Heart left ventricle (tissue), 16 donors: Measurements from ENCODE around the gene BTRC. TPM values are rescaled to one million over a fixed set of nuclear protein-coding genes. Genes with fewer than 3 reads are reported as not detected.

Source experiments
- ATAC-seq, 4 donors: fragments of 200-7000 bp; cut with Tn5 transposase; one replicate each; pipeline ENCODE4 v1.9.1; 2020 to 2022; ENCODE audit warnings: moderate library complexity in 4 of 4, mild to moderate bottlenecking in 3 of 4, moderate number of reproducible peaks in 1 of 4
- DNase-seq, 5 donors: peaks; one replicate each; pipeline ENCODE4 v3.0.0-alpha.2; 2020
- H3K27ac ChIP-seq, 12 donors: fragments of 200-600 bp; sonication (generic) in 4 of 12; one replicate each; pipeline versions ENCODE4 v1.5.0 to v1.8.0; 2016 to 2022; ENCODE audit warnings: mild to moderate bottlenecking in 2 of 12
- H3K27me3 ChIP-seq, 9 donors: fragments of 200-600 bp; sonication (generic) in 2 of 9; one replicate each; pipeline versions ENCODE4 v1.5.1 to v1.8.0; 2016 to 2022; ENCODE audit warnings: mild to moderate bottlenecking in 3 of 9
- H3K36me3 ChIP-seq, 9 donors: fragments of 200-600 bp; sonication (generic) in 2 of 9; one replicate each; pipeline versions ENCODE4 v1.5.0 to v1.8.0; 2018 to 2022; ENCODE audit warnings: mild to moderate bottlenecking in 2 of 9
- H3K4me1 ChIP-seq, 12 donors: fragments of 200-600 bp; sonication (generic) in 4 of 12; one replicate each; pipeline versions ENCODE4 v1.5.0 to v1.8.0; 2016 to 2022; ENCODE audit warnings: mild to moderate bottlenecking in 3 of 12
- H3K4me3 ChIP-seq, 12 donors: fragments of 200-600 bp; sonication (generic) in 4 of 12; one replicate each; pipeline versions ENCODE4 v1.5.0 to v1.8.0; 2017 to 2022; ENCODE audit warnings: mild to moderate bottlenecking in 9 of 12, moderate library complexity in 4 of 12
- H3K9me3 ChIP-seq, 12 donors: fragments of 200-600 bp; sonication (generic) in 4 of 12; one replicate each; pipeline versions ENCODE4 v1.5.0 to v1.8.0; 2016 to 2022; ENCODE audit warnings: mild to moderate bottlenecking in 1 of 12
- POLR2A ChIP-seq, 2 donors: fragments of 450-650 bp; IDR thresholded peaks; one replicate each; pipeline ENCODE4 v1.6.1; 2017; ENCODE audit warnings: antibody characterized with exemption in 2 of 2, mild to moderate bottlenecking in 2 of 2, moderate library complexity in 2 of 2
- WGBS, 4 donors: extraction: QIAGEN DNeasy Blood & Tissue Kit in 2 of 4; methylation state at CpG; one replicate each; pipeline versions ENCODE4 v1.1.5 to v1.1.7; 2013 to 2018; 5-methylcytosine and 5-hydroxymethylcytosine counted together
- intact Hi-C, 10 donors: fragments of 100-400 bp; cut with DNase I; formaldehyde crosslinking; loops; one replicate each; pipeline versions ENCODE4 v1.11.1 to v1.14.2; 2022
- polyA plus RNA-seq, 2 donors: library from polyadenylated mRNA; stranded (reverse); fragments of 200-250 nt; gene quantifications; one replicate each; pipeline ENCODE4 v1.2.3, GENCODE V29; 2013
- total RNA-seq, 9 donors: library from RNA; depleted of rRNA in 2 of 9; stranded (reverse); fragments of >200 nt in 2 of 9; fragmentation: NEBNext Ultra II Directional in 3 of 9; extraction: Animal tissue kit (Norgen Biotek cat#: 25700) in 3 of 9; gene quantifications; one replicate each; pipeline versions ENCODE4 v1.1.0 to v1.2.4, GENCODE V29; 2016 to 2023
- TF ChIP-seq, protein P1 (sequence below), 12 donors: fragments of 200-600 bp; sonication (generic) in 4 of 12; IDR thresholded peaks; one replicate each; pipeline versions ENCODE4 v1.5.0 to v1.8.0; 2018 to 2022; ENCODE audit warnings: antibody characterized with exemption in 12 of 12, mild to moderate bottlenecking in 5 of 12
- donor health status: ischemic (EF 13 %, LVEDD 7.1; RV severe dilation, severe dysfunction).
- donor health status: healthy with polysubstance abuse.
- donor health status: DM: no; HTN: yes; CAD: no.
- donor health status: DM: no; HTN: no; CAD: no.
- donor health status: ischemic (EF 25% LVEDD 6.9; RV normal size, moderate dysfunction).
- donor health status: ischemic (EF 25% LVEDD 5.7; RV mildly dilated, moderate dysfunction).
- donor health status: healthy.
- donor health status: DM: yes; HTN: yes; CAD: no.
- donor health status: ischemic (EF 35%, LVEDD 5.7; RV mildly dilated, moderate dysfunction).
- donor health status: nonischemic (EF 11% LVEDD 7.7; RV severe dilation, severe dysfunction).
- donor health status: DM: yes; HTN: yes; CAD: no.
- donor health status: PGD.
- donor health status: ischemic (EF 29% LVEDD 5.4; RV normal size, mild dysfunction).
- donor health status: nonischemic (EF 23%, LVEDD 6.1; RV moderate dilation, normal function).

The BTRC gene
- total and polyA plus RNA-seq, 11 donors, result 10.7 to 53.5 (median 32.1) TPM

- Histone ChIP-seq H3K9me3 (no peaks in the 10 kb centered on the region), H3K4me3 (no peak overlapping the region), H3K27me3 (no peaks in the 10 kb centered on the region), H3K27ac (no peak overlapping the region), H3K4me1 (peaks cover 0 to 29% (median 15%) of the 10 kb centered on the region in 12 donors), H3K36me3 (peaks cover 0 to 3% (median 0%) of the 10 kb centered on the region in 9 donors)
- TF ChIP-seq, protein P1, sequence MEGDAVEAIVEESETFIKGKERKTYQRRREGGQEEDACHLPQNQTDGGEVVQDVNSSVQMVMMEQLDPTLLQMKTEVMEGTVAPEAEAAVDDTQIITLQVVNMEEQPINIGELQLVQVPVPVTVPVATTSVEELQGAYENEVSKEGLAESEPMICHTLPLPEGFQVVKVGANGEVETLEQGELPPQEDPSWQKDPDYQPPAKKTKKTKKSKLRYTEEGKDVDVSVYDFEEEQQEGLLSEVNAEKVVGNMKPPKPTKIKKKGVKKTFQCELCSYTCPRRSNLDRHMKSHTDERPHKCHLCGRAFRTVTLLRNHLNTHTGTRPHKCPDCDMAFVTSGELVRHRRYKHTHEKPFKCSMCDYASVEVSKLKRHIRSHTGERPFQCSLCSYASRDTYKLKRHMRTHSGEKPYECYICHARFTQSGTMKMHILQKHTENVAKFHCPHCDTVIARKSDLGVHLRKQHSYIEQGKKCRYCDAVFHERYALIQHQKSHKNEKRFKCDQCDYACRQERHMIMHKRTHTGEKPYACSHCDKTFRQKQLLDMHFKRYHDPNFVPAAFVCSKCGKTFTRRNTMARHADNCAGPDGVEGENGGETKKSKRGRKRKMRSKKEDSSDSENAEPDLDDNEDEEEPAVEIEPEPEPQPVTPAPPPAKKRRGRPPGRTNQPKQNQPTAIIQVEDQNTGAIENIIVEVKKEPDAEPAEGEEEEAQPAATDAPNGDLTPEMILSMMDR (IDR thresholded peaks at IDR 0.05), result no peak
- ATAC-seq, result no peak
- intact Hi-C loops, result loop anchor here in 1 of 10 donors (5.0 kb wide), 1 partner anchor 67 kb away; no protein-coding TSS in a partner anchor
- WGBS, 4 donors, result 95 to 97% (median 96%) methylated on average over 8 to 10 of the region's 10 CpGs
- DNase-seq, result no peak
Measured at GRCh38 chr10:101389986-101390531, 36.1 kb downstream of the BTRC start.

DNA sequence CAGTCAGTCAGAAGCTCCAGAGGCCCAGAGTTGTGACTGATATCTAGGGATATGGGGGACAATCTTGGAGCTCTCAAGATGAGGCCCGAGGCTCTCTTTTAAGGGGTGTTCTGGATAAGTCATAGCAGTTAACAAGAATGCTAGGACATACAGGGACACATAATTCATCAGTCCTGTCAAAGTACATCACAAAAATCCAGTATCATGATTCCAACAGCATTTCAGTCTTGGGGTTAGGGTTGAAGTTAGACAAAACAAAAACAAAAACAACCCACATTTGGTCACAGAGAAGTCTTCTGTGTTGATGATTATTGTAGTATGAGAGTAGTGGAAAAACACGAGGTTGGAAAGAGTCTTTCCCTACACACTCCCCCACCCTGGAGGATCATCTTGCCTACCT, 39.4 kb downstream of the BTRC start:
- Histone ChIP-seq H3K36me3 (peaks cover 0 to 3% (median 0%) of the 10 kb centered on the region in 9 donors), H3K27ac (no peak overlapping the region), H3K9me3 (no peaks in the 10 kb centered on the region), H3K4me1 (peaks cover 0 to 29% (median 15%) of the 10 kb centered on the region in 12 donors), H3K4me3 (no peak overlapping the region), H3K27me3 (no peaks in the 10 kb centered on the region)
- ATAC-seq, result no peak
- 35 to 55% (median 45%) methylated on average over 2 of the region's 2 CpGs for WGBS, 4 donors
- no peak for TF ChIP-seq POLR2A (IDR thresholded peaks at IDR 0.05)
- TF ChIP-seq, protein P1 (IDR thresholded peaks at IDR 0.05), result no peak
- intact Hi-C loops, result no loop called here
- DNase-seq, result no peak

DNA sequence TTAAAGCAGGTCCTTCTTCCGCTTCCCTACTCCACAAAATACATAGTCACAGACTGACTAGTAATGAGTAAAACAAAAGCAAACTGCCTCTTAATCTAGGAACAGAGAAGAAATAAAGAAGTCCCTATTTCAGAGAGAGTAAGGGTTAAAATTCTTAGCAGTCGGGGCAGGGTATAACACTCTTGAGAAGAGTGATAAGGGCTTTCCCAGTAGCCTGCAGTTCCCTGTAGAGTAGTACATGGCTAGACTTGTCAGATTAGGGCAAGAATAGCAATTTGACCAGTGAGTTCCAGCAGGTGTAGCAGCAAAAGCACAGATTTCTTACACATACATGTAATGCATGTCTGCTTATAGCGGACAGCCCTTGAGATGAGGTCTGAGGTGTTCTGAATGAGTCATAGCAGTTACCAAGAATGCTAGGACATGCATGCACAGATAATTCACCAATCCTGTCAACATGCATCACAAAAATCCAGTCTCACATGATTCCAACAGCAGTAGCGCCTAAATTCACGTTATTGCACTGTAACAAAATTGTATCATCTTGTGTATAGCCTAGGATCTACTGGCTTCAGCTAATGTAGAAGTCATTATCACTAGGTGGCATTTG, 40.7 kb downstream of the BTRC start:
- 52 to 61% (median 58%) methylated on average over 5 of the region's 5 CpGs for WGBS, 4 donors

GRCh38 chr10:101397140-101397539, 43.2 kb downstream of the BTRC start:
- DNase-seq, result peak in 2 of 5 donors; percentile 27 to 42
- Histone ChIP-seq H3K27ac (no peak overlapping the region), H3K9me3 (no peaks in the 10 kb centered on the region), H3K36me3 (peaks cover 0 to 3% (median 0%) of the 10 kb centered on the region in 9 donors), H3K27me3 (no peaks in the 10 kb centered on the region), H3K4me1 (peaks cover 0 to 25% (median 14%) of the 10 kb centered on the region in 12 donors), H3K4me3 (no peak overlapping the region)
- TF ChIP-seq, protein P1 (IDR thresholded peaks at IDR 0.05), result no peak
- TF ChIP-seq POLR2A (IDR thresholded peaks at IDR 0.05), result no peak
- intact Hi-C loops, result no loop called here
- ATAC-seq, result peak in 2 of 4 donors; percentile 41 to 58

More for the DNA sequence above, 40.7 kb downstream of the BTRC start:
- no peak for DNase-seq
- Histone ChIP-seq H3K36me3 (peaks cover 0 to 3% (median 0%) of the 10 kb centered on the region in 9 donors), H3K4me3 (no peak overlapping the region), H3K27me3 (no peaks in the 10 kb centered on the region), H3K9me3 (no peaks in the 10 kb centered on the region), H3K4me1 (peaks cover 0 to 25% (median 14%) of the 10 kb centered on the region in 12 donors), H3K27ac (peak overlapping the region in 4 of 12 donors; percentile 4 to 57 (median 18))
- intact Hi-C loops, result no loop called here
- TF ChIP-seq, protein P1 (IDR thresholded peaks at IDR 0.05), result no peak
- no peak for TF ChIP-seq POLR2A (IDR thresholded peaks at IDR 0.05)
- ATAC-seq, result peak; percentile 62 to 86 (median 70)
